ENCODE data around the gene TK2. TPM values are rescaled to one million over a fixed set of nuclear protein-coding genes. Genes with fewer than 3 reads are reported as not detected.
"Not testable (repeated sequence)": the region's sequence is repeated elsewhere in the genome, so short reads cannot be mapped to it uniquely, and the experiment has no call there.

The TK2 gene
- total RNA-seq (2014; rRNA removed): 38.2 and 40.6 TPM in 2 replicates
- polyA plus RNA-seq (2012): 24.9 TPM

- DNase-seq (ENCODE audit: low read depth): peak; percentile 74
Measured at GRCh38 chr16:66549284-66550131, at the start of gene TK2. Gene TK2 (minus strand): TSS chr16:66550122. CDS start chr16:66550061, 61 bp downstream.

DNA sequence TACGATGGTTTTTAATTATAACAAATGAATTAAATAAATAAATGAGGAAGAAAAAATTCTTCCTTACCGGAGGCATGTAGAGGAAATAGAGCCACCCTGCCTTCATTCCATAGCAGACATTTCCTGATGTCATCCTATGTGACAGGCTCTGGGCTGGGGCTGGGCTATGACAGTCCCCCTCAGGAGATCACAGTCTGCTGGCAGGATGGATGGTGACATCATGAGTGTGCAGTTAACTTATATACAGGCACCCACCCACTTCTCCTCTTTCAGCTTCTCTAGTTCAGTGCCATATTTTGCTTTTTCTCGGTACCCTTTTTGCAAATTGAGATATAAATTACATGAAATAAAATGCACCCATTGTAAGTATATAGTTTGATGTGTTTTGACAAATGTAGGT lies 48.2 kb upstream of the TK2 start:
- DNase-seq (ENCODE audit: low read depth): no peak

GRCh38 chr16:66596986-66597848 lies 47.3 kb upstream of the TK2 start:
- no peak for DNase-seq (ENCODE audit: low read depth)

- DNase-seq (ENCODE audit: low read depth): not testable (repeated sequence)
Measured at GRCh38 chr16:66596559-66596958, 46.6 kb upstream of the TK2 start.

DNA sequence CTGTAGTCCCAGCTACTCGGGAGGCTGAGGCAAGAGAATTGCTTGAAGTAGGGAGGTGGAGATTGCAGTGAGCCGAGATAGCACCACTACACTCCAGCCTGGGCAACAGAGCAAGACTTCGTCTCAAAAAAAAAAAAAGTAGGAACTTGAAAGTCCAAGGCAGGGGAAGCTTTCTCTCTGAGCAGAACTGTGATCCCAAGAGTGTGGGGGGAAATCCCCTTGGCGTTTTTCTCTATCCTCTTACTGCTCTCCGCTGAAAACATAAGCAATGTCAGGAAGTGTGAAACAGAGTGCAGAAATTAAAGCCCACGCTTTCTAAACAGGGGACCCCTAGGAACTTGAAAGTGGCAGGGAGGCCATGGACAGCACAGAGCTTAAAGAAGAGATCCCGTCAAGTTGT lies 44.8 kb upstream of the TK2 start:
- no peak for DNase-seq (ENCODE audit: low read depth)

DNA sequence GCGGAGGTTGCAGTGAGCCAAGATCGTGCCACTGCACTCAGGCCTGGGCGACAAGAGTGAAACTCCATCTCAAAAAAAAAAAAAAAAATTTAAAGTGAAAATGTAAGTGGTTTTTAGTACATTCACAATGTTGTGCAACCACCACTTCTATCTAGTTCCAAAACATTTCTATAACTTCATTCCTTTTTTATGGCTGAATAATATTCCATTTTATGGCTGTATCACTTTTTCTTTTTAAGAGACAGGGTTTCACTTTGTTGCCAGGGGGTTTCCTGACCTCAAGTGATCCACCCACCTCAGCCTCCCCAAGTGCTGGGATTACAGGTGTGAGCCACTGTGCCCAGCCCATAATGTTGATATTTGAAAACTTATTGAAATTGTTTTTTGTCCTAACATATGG lies 42.9 kb upstream of the TK2 start:
- no peak for DNase-seq (ENCODE audit: low read depth)

DNA sequence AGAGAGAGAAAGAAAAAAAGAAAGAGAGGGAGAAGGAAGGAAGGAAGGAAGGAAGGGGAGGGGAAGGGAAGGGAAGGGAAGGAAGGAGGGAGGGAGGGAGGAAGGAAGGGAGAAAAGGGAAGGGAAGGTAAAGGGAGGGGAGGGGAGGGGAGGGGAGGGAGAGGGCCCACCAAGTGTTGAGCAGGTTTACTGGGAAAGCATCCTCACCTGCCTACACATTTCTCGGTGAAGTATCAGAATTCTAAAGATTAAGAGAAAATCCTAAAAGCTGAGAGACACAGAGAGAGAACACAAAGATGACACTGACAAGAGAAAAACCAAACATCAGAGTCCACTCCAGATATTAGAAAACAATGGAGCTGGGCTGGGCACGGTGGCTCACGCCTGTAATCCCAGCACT lies 42.3 kb upstream of the TK2 start:
- DNase-seq (ENCODE audit: low read depth): no peak

DNA sequence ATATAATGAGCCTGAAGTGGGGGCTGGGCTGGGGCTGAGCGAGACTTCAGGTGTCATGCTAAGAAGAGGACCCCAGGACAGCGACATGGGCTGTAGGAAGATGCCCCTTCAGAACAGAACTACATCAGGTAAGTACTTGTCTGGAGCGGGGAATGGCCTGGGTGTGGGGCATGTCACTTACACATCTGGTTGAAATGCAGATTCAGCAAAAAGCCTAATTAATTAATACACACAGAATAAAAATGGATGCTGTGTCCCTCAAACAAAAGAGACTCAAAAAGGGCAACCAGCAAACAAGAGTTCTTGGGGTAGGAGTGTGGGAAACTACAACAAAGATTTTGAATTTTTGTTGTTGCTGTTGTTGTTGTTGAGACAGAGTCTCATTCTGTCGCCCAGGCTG lies 41.1 kb upstream of the TK2 start:
- no peak for DNase-seq (ENCODE audit: low read depth)

- DNase-seq (ENCODE audit: low read depth): no peak
Measured at GRCh38 chr16:66590322-66590721, 40.4 kb upstream of the TK2 start.

- peak; percentile 50 for DNase-seq (ENCODE audit: low read depth)
Measured at GRCh38 chr16:66588981-66589713, 39.2 kb upstream of the TK2 start.

- no peak for DNase-seq (ENCODE audit: low read depth)
Measured at GRCh38 chr16:66587881-66588600, 38.1 kb upstream of the TK2 start.

- no peak for DNase-seq (ENCODE audit: low read depth)
Measured at GRCh38 chr16:66585481-66586239, 35.7 kb upstream of the TK2 start.

DNA sequence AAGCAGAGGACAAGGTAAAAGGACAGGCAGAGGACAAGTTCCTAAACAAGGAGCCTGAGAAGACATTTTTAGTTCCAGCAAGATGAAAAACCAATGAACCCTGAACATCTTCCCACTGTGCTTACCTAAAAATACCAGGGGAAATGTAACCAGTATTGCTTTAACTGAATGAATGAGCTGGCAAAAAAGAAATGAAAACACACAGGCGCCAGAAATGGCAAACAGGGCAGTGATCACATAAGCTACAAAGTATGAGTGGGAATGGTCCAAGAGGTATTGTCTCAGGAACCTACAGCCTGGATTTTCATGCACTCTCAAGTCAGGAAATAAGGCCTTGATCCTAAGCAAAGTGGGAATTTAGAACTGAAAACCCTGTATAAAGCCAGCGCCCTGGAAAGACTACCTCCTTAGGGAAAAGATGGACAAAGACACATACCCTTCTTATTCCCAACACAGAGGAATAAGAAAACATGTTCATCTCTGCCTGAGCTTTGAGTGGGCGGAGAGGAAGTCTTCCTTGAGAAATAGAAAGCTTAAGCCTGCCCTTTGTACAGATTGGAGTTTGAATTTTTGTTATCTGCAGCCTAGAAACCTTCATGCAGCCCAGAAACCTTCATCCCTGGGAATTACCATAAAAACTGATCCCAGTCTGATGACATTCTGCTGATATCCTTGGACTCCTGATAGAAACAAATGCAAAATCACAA lies 31.5 kb upstream of the TK2 start:
- peak; percentile 42 for DNase-seq (ENCODE audit: low read depth)

DNA sequence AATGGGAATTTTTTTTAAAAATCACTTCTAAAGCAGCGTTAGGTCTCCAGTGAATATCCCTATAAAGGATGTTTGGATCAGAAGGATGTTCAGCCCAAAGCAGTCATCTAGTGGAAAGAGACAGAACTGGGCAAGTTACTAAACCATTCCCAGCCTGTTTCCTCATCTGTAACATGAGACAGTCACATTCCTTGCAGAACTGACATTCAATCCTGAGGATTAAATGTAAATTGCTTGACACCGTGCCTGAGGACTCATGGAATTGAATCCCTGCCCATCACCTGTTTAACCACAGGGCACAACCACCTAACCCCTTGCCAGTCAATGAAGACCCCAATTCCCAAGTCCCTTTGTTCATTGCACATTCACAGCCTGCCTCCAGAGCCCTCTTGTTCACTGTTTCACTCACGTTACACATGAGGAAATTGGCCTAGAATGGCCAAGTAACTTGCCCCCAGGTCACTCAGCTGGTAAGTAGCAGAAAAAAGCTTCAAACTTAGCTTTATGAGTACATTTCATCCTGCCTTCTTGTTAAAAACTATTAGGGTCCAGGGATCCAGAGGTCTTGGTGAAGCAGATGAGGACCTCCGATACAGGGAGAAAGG lies 30.8 kb upstream of the TK2 start:
- peak; percentile 94 for DNase-seq (ENCODE audit: low read depth)

DNA sequence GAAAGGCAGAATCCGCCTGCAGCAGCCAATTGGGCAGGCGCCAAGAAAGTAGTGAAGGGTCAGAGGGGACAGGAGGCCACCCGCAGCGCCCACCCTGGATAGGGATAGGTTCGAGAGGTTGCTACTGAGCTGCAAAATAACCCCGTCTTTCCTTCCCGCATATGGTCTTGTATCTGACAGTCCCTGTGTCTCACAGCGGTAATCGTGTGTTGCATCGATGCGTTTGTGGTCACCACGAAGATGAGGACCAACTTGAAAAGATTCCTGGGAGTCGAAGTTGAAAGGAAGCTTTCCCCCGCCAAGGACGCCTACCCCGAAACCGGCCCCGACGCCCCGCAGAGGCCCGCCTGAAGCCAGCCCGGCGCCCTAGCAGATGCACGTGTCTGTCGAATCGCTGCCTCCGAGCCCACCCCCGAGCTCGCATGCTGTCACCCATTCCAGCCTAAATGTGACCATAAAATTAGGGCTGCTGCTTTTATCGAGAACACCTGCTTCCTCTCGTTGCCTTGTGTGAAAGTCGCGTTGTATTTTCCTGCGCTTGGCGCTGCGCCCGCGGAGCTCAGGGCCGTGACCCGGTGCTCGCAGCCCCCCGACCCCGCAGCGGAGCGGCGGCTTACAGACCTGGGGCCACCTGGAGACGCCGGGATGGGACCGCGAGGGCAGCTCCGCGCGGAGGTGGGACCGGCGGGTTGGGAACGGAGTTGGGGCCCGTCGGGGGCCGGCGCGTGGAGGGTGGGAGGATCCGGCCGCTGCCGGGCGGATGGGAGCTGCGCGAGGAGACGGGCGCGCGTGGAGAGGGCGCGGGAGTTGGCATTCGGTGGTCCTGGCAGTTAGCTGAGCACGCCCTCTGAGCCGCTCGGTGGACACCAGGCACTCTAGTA lies 29.0 kb upstream of the TK2 start, which contains the start of gene CMTM2:
Gene CMTM2, plus strand, starts transcription at position 813 of the 881 bp plus-strand sequence. CDS start 145 bp downstream, outside the sequence.
- no peak for DNase-seq (ENCODE audit: low read depth)

- DNase-seq (ENCODE audit: low read depth): no peak
Measured at GRCh38 chr16:66576296-66576695, 26.4 kb upstream of the TK2 start.

DNA sequence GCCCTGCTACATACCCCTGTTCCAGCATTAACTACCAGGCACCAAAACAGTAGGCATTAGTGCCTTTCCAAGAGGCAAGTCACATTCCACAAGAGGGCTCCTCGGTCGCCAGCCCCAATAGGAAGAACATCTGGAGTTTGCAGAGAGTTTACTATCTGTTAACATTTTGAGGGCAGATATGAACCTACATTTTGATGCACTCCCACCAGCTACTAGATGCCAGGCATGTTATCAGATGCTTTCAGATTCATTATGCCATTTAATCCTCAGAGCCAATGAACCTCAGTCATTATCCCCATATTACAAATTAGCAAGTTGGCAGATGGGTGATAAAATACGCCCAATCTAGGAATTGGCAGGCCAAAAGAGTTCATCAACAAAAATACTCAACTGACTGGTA lies 25.1 kb upstream of the TK2 start:
- no peak for DNase-seq (ENCODE audit: low read depth)

GRCh38 chr16:66574531-66574930 lies 24.6 kb upstream of the TK2 start:
- no peak for DNase-seq (ENCODE audit: low read depth)

Data from LHCN-M2 (cell line).